ENCODE results near the gene RNFT2.

The RNFT2 gene

DNA sequence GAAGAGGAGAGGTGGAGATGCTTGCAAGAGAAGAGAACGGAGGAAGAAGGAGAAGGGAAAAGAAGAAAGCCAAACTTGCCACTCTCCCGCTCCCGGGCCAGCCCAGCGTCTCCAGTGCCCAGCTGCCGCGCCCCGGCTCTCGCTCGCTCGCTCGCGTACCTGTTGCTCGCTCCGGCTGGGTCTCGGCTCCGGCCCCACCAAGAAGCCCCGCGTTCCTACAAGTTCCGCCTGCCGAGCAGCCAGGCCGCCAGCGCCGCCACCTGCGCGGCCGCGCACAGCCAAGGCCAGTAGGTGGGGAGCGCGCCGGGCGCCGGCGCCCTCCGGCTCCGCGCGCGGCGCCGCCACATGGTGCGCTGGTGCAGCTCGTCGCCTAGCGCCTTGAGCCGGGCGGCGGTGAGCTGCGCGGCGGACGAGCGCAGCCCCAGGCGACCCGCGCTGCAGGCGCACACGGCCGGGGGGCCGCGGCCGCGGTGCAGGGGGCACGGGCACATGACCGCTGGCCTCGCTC is 142.8 kb downstream of the RNFT2 start:
- peak; percentile 72 for DNase-seq

DNA sequence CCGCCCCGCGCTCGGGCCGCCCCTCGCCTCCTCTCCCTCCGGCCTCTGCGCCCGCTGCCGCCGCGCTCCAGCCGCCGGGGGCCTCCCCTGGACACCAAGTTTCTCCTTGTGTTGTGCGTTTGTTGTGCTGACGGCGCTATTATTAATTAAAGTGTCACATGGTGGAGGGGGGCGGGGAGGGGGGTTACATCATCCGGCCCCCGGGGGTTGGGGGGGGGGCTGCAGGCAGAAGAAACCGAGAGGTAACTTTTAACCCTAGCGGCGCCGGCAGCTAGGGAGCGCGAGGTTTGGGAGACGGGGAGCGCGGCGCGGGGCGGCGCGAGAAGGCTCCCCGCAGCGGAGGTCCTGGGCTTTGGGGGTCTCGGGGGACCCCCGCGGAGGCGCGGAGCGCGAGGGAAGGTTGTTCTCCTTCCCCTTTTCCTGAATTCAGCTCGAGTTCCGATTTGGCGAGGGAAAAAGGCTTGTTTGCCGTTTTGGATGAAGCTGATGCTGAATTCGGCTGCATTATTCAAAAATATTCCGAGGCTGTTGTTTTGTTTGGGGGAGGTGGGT is 143.3 kb downstream of the RNFT2 start, which contains the start of gene HRK:
Gene HRK (minus strand): TSS at position 117 of the 552 bp plus-strand sequence. CDS start 134 bp downstream, outside the sequence.
- no peak for DNase-seq

DNA sequence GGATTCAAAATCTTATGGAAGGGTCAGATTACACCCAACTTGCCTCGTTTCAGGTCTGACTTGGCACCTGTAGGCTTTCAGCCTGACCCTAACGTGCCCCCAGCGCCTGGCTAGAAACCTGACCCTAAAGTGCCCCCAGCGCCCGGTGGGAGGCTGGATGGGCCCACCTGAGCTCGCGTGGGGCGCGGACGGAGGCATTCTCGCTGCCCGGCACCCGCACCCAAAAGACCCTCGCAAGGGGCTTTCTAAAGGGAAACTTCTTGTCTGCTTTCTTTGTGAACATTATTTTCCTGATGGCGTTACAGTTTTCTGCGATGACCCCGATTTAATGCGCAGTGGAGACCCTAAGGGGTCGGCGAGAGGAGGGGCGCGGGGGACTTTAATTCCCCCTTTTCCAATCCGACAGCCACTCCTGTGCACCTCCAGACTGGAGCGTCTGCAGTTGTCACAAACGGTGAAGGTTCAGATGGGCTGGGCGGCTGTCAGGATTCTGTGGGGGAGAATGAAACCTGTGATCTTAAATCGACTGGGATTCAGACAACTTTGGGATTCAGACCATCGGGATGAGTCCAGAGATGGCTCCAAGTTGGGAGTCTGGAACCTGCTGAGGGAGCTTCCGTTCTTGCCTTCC is 143.9 kb downstream of the RNFT2 start:
- DNase-seq, result no peak

DNA sequence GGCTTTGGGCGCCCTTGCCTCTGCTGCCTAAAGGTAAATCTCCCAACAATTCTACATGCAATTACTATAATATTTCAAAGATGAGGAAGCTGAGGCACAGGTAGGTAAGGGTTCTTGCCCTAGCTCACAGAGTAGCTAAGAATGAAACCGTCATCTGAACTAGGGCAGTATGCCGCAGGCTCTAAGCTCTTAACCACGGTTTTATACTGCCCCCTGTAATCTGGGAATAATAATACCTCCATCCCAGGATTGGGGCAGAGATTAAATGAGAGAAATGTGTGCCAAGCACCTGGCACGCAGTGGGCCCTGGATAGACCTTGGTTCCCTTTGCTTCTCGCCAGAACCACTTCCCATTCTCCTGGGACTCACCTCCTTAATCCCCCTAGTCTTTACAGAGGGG is 144.6 kb downstream of the RNFT2 start:
- DNase-seq, result no peak

DNA sequence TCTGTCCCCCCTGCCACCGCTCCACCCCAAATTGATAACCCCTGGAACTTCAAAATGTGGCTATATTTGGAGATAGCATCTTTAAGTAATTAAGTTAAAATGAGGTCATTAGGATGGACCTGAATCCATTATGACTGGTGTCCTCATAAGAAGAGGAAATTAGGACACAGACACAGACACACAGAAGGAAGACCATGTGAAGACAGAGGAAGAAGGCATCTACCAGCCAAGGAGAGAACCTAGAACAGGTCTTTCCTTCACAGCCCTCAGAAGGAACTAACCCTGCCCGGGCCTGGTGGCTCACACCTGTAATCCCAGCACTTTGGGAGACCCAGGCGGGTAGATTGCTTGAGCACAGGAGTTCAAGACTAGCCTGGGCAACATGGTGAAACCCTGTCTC is 146.8 kb downstream of the RNFT2 start:
- no peak for DNase-seq

DNA sequence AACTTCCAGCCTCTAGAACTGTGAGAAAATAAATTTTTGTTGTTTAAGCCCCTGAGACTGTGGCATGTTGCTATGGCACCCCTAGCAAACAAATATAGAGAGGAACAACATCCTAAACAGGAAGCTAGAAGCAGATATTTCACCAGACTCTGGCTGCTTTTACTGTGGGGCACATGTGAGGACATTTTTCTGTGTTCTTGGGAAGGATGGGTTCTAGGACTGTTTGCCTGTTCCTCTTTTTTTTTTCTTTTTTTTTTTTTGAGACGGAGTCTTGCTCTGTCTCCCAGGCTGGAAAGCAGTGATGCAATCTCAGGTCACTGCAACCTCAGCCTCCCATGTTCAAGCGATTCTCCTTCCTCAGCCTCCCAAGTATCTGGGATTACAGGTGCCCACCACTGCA is 147.4 kb downstream of the RNFT2 start:
- no peak for DNase-seq

DNA sequence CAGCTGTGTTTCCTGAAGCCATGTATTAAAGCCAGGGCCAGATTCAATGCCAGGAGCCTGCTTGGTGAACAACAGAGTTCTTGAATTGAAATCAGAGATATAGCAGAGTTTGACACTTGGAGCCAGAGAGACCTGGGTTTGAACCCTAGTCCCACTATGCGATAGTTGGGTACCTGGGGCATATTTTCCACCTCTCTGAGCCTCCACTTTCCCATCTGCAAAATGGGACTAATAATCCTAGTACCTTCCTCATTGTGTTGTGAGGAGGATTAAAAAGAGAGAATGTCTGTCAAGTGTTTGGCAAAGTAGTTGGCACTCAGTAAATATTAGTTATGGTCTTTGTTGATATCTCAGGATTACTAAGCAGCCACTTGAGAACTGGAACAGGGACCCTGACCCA is 149.1 kb downstream of the RNFT2 start:
- no peak for DNase-seq

DNA sequence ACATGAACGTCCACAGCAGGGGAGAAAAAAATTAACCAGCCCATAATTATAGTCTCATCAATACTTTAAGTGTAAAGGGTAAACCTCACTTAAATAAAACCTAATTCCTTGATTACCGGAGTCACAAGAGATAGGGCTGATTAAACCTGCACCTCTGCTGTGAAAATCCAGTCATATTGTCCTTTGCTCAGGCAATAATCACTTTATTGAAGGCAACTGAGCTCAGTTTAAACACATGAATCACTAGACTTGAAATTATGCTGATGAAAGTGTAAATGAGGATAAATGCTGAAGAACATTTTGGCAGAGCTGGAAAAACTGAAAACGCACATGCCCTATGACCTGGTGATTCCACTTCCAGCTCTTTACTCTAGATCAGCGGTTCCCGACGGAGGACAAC is 149.8 kb downstream of the RNFT2 start:
- DNase-seq, result no peak

DNA sequence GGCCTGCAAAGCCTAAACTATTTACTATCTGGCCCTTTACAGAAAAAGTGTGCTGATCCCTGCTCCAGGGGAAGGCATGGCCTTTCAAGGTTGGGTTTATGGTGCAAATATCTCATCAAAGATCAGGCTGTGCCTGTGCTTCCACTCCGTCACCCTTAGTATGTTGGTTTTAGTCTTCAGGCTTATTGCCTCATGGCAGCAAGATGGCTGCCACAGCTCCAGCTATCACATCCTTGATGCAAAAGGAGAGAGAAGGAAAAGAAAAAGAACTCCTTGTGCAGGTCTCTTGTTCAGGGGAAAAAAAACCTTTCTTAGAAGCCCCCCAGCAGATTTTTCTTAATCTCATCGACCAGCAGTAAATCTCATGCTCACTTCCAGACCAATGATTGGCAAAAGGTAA is 152.2 kb downstream of the RNFT2 start:
- no peak for DNase-seq

DNA sequence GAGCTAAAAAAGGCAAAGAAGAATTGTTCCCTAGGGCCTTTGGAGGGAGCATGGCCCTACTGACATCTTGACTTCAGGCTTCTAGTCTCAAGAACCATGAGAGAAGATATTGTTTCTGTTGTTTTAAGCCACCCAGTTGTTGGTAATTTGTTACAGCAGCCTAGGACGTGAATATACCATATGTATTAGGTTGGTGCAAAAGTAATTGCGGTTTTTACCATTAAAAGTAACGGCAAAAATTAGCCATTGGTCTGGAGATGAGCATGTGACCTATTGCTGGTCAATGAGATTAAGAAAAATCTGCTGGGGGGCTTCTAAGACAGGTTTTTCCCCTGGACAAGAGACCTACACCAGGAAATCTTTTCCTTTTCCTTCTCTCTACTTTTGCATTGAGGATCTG is 152.9 kb downstream of the RNFT2 start:
- DNase-seq, result no peak

DNA sequence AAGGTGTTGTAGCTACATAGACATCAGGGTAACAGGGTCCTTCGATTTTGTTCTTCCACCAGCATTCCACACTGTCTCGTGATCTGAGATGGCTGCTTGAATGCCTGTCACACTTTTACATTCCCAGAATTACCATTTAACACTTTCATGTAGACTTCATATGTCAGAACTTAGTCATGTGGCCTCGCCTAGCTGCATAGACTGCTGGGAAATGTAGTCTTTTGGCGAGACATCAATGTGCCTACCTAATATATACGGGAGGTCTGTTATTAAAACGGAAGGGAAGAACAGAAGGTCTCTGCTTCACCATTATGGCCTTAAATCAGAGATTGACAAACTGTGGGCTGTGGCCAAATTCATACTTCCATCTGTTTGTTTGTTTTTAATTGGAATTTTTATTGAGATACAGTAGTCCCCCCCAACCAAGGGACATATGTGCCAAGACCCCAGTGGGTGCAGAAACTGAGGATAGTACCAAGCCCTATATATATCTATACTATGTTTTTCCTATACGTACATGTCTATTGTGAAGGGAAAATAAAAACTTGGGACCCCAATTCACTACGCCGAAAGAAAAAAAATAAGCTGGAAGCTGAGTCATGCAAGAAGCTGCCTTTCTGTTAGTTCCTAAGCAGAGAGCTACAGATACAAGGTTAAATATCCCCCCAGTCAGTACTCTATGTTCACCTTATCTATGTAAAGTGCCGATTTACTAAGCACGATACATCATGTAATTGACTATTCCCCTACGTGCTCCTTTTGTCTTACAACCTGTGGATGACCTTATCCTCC is 154.4 kb downstream of the RNFT2 start:
- DNase-seq, result no peak

DNA sequence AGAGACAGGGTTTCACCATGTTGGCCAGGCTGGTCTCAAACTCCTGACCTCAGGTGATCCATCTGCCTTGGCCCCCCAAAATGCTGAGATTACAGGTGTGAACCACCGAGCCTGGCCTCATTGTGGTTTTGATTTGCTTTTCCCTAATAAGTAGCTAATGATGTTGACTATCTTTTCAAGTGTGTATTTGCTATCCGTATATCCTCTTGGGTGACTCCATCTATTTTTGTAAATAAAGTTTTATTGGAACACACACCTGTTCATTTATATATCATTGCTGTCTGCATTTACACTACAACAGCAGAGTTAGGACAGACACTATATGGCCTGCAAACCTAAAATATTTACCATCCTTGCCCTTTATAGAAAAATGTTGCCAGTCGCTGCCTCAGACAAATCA is 156.8 kb downstream of the RNFT2 start:
- DNase-seq, result no peak

DNA sequence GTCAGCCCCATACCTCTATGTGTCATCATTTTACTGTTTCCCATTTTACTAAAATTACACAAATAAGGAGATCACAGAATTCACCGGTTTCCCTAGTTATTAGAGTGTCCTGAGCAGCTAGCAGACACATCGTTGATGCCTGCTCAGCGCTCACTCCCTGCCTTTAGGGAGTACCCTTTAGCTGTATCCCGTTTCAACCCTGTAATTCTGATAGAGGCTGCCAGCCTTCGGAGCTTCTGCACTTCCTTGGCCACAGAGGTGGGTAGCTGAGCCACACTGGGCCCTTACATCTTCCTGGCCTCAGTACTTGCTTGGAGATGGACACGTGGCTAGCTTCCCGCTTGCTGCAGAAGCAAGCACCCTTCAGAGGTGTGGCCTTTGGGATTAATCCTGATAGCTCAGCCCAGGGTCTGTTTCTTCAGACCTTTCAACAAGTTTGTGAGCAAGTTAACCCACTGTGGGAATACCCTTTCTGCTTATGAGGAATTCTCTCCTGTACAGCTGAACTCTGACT is 158.4 kb downstream of the RNFT2 start:
- DNase-seq, result no peak

DNA sequence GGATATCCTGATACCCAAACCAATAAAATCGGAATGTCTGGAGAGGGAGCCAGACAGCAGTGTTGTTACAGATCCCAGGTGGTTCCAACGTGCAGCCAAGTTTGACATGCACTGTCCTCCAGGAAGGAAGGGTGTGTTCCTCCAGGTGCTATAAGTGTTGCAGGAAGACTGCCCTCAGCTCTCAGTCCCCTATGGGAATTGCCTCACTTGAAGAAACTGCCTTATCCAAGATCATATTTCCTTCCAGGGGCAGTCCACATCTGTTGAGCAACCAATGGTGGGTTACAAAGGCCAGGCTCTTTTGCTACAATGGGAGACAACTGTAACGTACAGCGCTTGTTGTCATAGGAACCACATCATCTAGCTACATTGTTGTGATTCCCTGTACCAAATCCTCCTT is 159.4 kb downstream of the RNFT2 start:
- DNase-seq, result no peak

DNA sequence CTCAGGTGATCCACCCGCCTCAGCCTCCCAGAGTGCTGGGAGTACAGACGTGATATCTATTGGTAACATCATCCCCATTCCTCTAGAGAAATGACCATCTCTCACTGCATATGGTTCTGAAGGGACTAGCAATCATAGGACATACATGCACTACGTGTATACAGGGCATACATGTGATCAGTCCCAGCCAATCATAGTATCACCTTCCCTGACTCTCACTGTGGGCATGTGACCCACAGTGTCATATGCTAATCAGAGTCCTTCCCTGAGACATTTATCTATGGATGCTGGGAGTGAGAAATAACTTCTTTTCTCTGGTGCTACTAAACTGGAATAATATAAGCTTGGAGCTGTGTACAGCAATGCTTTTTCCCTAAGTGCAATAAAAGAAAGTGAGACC is 160.6 kb downstream of the RNFT2 start:
- DNase-seq, result no peak

DNA sequence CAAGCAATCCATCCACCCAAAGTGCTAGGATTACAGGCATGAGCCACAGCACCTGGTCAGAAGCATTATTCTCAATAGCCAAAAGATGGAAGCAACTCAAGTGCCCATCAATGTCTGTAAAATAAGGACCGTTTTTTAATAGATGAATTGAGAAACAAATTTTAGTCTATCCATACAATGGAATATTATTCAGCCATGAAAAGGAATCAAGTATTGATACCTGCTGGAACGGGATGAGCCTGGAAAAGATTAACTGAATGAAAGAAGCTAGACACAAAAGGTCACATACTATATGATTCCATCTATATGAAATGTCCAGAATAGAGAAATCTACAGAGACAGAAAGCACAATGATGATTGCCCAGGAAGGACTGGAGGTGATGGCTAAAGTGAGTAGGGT is 163.5 kb downstream of the RNFT2 start:
- no peak for DNase-seq
